ENCODE data around the gene ATP8B2. TPM values are rescaled to one million over a fixed set of nuclear protein-coding genes. Genes with fewer than 3 reads are reported as not detected.
A peak's percentile ranks its signal among the peaks of the same experiment; 100 is the strongest.
"Not testable (repeated sequence)": the region's sequence is repeated elsewhere in the genome, so short reads cannot be mapped to it uniquely, and the experiment has no call there.

Gene ATP8B2
- total and polyA plus RNA-seq, 8 donors: 3.7 to 14.4 (median 6.6) TPM

- no peak overlapping the region for H3K4me3 ChIP-seq
- intact Hi-C loops (cut with DNase I): no loop called here
- peaks cover 0 to 5% (median 0%) of the 10 kb centered on the region in 3 donors for H3K36me3 ChIP-seq
- no peaks in the 10 kb centered on the region for H3K9me3 ChIP-seq
- peaks cover 0 to 4% (median 0%) of the 10 kb centered on the region in 3 donors for H3K4me1 ChIP-seq
- WGBS, 2 donors: 98 to 100% methylated on average over 2 of the region's 2 CpGs
- TF ChIP-seq CTCF (IDR thresholded peaks at IDR 0.05): no peak
- ATAC-seq (no peak), DNase-seq (no peak), FAIRE-seq (no peak)
- H3K27me3 ChIP-seq: no peaks in the 10 kb centered on the region
- H3K27ac ChIP-seq: no peak overlapping the region
Observed at GRCh38 chr1:154338875-154339274, 13.6 kb downstream of the ATP8B2 start.

- H3K36me3 ChIP-seq; H3K4me3 ChIP-seq; FAIRE-seq; H3K4me1 ChIP-seq; H3K9me3 ChIP-seq; DNase-seq; H3K27ac ChIP-seq; ATAC-seq; H3K27me3 ChIP-seq; intact Hi-C loops (cut with DNase I): not testable (repeated sequence)
- 89 to 90% methylated on average over 9 of the region's 9 CpGs for WGBS, 2 donors
Observed at GRCh38 chr1:154341366-154341765, 16.0 kb downstream of the ATP8B2 start.

GRCh38 chr1:154342132-154342531 lies 16.8 kb downstream of the ATP8B2 start:
- Histone ChIP-seq H3K27ac (no peak overlapping the region), H3K4me1 (no peaks in the 10 kb centered on the region), H3K9me3 (no peaks in the 10 kb centered on the region), H3K4me3 (no peak overlapping the region), H3K27me3 (no peaks in the 10 kb centered on the region), H3K36me3 (peaks cover 0 to 5% (median 5%) of the 10 kb centered on the region in 3 donors)
- ATAC-seq (no peak), DNase-seq (no peak), FAIRE-seq (no peak)
- 86 to 95% methylated on average over 7 of the region's 7 CpGs for WGBS, 2 donors
- no peak for TF ChIP-seq CTCF (IDR thresholded peaks at IDR 0.05)
- intact Hi-C loops (cut with DNase I): no loop called here

GRCh38 chr1:154342836-154343472 lies 17.6 kb downstream of the ATP8B2 start:
- DNase-seq: no peak
- Histone ChIP-seq H3K4me3 (no peak overlapping the region), H3K27ac (no peak overlapping the region), H3K27me3 (no peaks in the 10 kb centered on the region), H3K9me3 (no peaks in the 10 kb centered on the region), H3K36me3 (peaks cover 0 to 5% (median 5%) of the 10 kb centered on the region in 3 donors), H3K4me1 (no peaks in the 10 kb centered on the region)
- 86 to 89% methylated on average over 21 of the region's 21 CpGs for WGBS, 2 donors
- ATAC-seq: peak in 3 of 4 donors; percentile 8 to 50 (median 46)
- TF ChIP-seq CTCF (IDR thresholded peaks at IDR 0.05): no peak
- FAIRE-seq: no peak
- intact Hi-C loops (cut with DNase I): no loop called here

- intact Hi-C loops (cut with DNase I): no loop called here
- 81% methylated on average over 12 of the region's 12 CpGs for WGBS, 2 donors
- ATAC-seq (peak in 1 of 4 donors; percentile 37), FAIRE-seq (no peak), DNase-seq (peak in 3 of 6 donors; percentile 42 to 78 (median 59))
- peak; percentile 19 to 37 (median 26) for TF ChIP-seq CTCF (IDR thresholded peaks at IDR 0.05)
- H3K4me1 ChIP-seq: no peaks in the 10 kb centered on the region
- peaks cover 0 to 5% (median 5%) of the 10 kb centered on the region in 3 donors for H3K36me3 ChIP-seq
- no peak overlapping the region for H3K4me3 ChIP-seq
- H3K27ac ChIP-seq: no peak overlapping the region
- no peaks in the 10 kb centered on the region for H3K9me3 ChIP-seq
- H3K27me3 ChIP-seq: no peaks in the 10 kb centered on the region
Observed at GRCh38 chr1:154344977-154345837, 19.9 kb downstream of the ATP8B2 start.
